ENCODE results near the gene HLA-DQB1. TPM values are rescaled to one million over a fixed set of nuclear protein-coding genes. Genes with fewer than 3 reads are reported as not detected.
"Not testable (repeated sequence)": the region's sequence is repeated elsewhere in the genome, so short reads cannot be mapped to it uniquely, and the experiment has no call there.

The HLA-DQB1 gene
- 10 to 100 TPM in 2 of 3 donors, 1 to 10 TPM in 1; 8.7 to 73.5 (median 43.3) TPM for polyA plus RNA-seq

- H3K27ac ChIP-seq (ENCODE audit: low read depth, low read length): no peak within 1 kb of the TSS
- WGBS, 3 donors: 7 to 25% (median 10%) methylated on average over 16 of the region's 16 CpGs
Measured at GRCh38 chr6:32666420-32667300, at the start of gene HLA-DQB1. HLA-DQB1 (minus strand) TSS chr6:32666657; CDS start chr6:32666607, 50 bp downstream.

GRCh38 chr6:32713241-32713640, 46.8 kb upstream of the HLA-DQB1 start:
- H3K27ac ChIP-seq (ENCODE audit: low read depth, low read length): no peak overlapping the region

GRCh38 chr6:32709625-32710024, 43.2 kb upstream of the HLA-DQB1 start:
- no peak overlapping the region for H3K27ac ChIP-seq (ENCODE audit: low read depth, low read length)

GRCh38 chr6:32705164-32705563, 38.7 kb upstream of the HLA-DQB1 start:
- 86 to 91% (median 88%) methylated on average over 2 to 3 of the region's 3 CpGs for WGBS, 3 donors
- H3K27ac ChIP-seq (ENCODE audit: low read depth, low read length): not testable (repeated sequence)

GRCh38 chr6:32703347-32703746, 36.9 kb upstream of the HLA-DQB1 start:
- 33 to 73% (median 60%) methylated on average over 4 of the region's 4 CpGs for WGBS, 3 donors
- no peak overlapping the region for H3K27ac ChIP-seq (ENCODE audit: low read depth, low read length)

- H3K27ac ChIP-seq (ENCODE audit: low read depth, low read length): no peak overlapping the region
- WGBS, 3 donors: 14 to 19% (median 18%) methylated on average over 6 of the region's 6 CpGs
Measured at GRCh38 chr6:32700391-32701040, 34.1 kb upstream of the HLA-DQB1 start.

- no peak overlapping the region for H3K27ac ChIP-seq (ENCODE audit: low read depth, low read length)
- WGBS, 3 donors: 76 to 84% (median 81%) methylated on average over 1 of the region's 1 CpG
Measured at GRCh38 chr6:32697031-32697430, 30.6 kb upstream of the HLA-DQB1 start.

GRCh38 chr6:32692019-32692418, 25.6 kb upstream of the HLA-DQB1 start:
- WGBS, 3 donors: 0 to 2% (median 0%) methylated on average over 1 of the region's 1 CpG
- H3K27ac ChIP-seq (ENCODE audit: low read depth, low read length): no peak overlapping the region

- H3K27ac ChIP-seq (ENCODE audit: low read depth, low read length): no peak overlapping the region
- 65 to 69% (median 68%) methylated on average over 5 of the region's 5 CpGs for whole genome bisulfite sequencing, 3 donors
Measured at GRCh38 chr6:32689531-32690501, 23.4 kb upstream of the HLA-DQB1 start.

- 7 to 19% (median 12%) methylated on average over 1 of the region's 1 CpG for WGBS, 3 donors
- H3K27ac ChIP-seq (ENCODE audit: low read depth, low read length): no peak overlapping the region
Measured at GRCh38 chr6:32685603-32686002, 19.1 kb upstream of the HLA-DQB1 start.

GRCh38 chr6:32684246-32684645, 17.8 kb upstream of the HLA-DQB1 start:
- 70 to 90% (median 87%) methylated on average over 3 of the region's 3 CpGs for WGBS, 3 donors
- no peak overlapping the region for H3K27ac ChIP-seq (ENCODE audit: low read depth, low read length)

GRCh38 chr6:32680055-32680454, 13.6 kb upstream of the HLA-DQB1 start:
- 62 to 93% (median 90%) methylated on average over 1 of the region's 1 CpG for WGBS, 3 donors
- H3K27ac ChIP-seq (ENCODE audit: low read depth, low read length): no peak overlapping the region

- WGBS, 3 donors: 62 to 68% (median 63%) methylated on average over 4 of the region's 4 CpGs
- no peak overlapping the region for H3K27ac ChIP-seq (ENCODE audit: low read depth, low read length)
Measured at GRCh38 chr6:32679492-32679891, 13.0 kb upstream of the HLA-DQB1 start.

- H3K27ac ChIP-seq (ENCODE audit: low read depth, low read length): not testable (repeated sequence)
- 82 to 89% (median 86%) methylated on average over 7 of the region's 7 CpGs for WGBS, 3 donors
Measured at GRCh38 chr6:32674123-32674522, 7.7 kb upstream of the HLA-DQB1 start.

- 59 to 76% (median 64%) methylated on average over 2 of the region's 2 CpGs for WGBS, 3 donors
- H3K27ac ChIP-seq (ENCODE audit: low read depth, low read length): not testable (repeated sequence)
Measured at GRCh38 chr6:32671908-32672307, 5.5 kb upstream of the HLA-DQB1 start.

GRCh38 chr6:32669893-32670292, 3.4 kb upstream of the HLA-DQB1 start:
- no peak overlapping the region for H3K27ac ChIP-seq (ENCODE audit: low read depth, low read length)

- whole genome bisulfite sequencing, 3 donors: 74 to 81% (median 76%) methylated on average over 4 of the region's 4 CpGs
- H3K27ac ChIP-seq (ENCODE audit: low read depth, low read length): no peak overlapping the region
Measured at GRCh38 chr6:32669240-32669639, 2.8 kb upstream of the HLA-DQB1 start.

- no peak overlapping the region for H3K27ac ChIP-seq (ENCODE audit: low read depth, low read length)
- WGBS, 3 donors: 26 to 29% (median 27%) methylated on average over 5 of the region's 5 CpGs
Measured at GRCh38 chr6:32668226-32668747, 1.8 kb upstream of the HLA-DQB1 start.
